HEK293T (cell line): ENCODE data around the gene CEBPG.

Source experiments
- CTCF ChIA-PET: fragments of 350-600 bp; formaldehyde crosslinking; extraction: SDS; loops from one replicate; lab custom pipeline; 2021; ENCODE audit warnings: antibody characterized with exemption, inconsistent platforms; lab: Yijun Ruan, JAX
- POLR2A ChIA-PET: fragments of 350-600 bp; formaldehyde crosslinking; extraction: SDS; loops from one replicate; lab custom pipeline; 2020; ENCODE audit warnings: antibody characterized with exemption, inconsistent platforms; lab: Yijun Ruan, JAX
- DNase-seq: peaks from one replicate; pipeline ENCODE4 v3.0.0; 2012; ENCODE audit warnings: mixed read lengths; ENCODE audit errors: extremely low spot score
- ARNT ChIP-seq: fragments of 450-650 bp; IDR thresholded peaks from 2 replicates; pipeline ENCODE4 v1.6.1; 2017; ENCODE audit warnings: mild to moderate bottlenecking
- BHLHE40 ChIP-seq: fragments of 450-650 bp; IDR thresholded peaks from 2 replicates; pipeline ENCODE4 v1.6.1; 2016; ENCODE audit warnings: mild to moderate bottlenecking, moderate library complexity, borderline replicate concordance
- CTBP1 ChIP-seq: fragments of 450-650 bp; IDR thresholded peaks from 2 replicates; pipeline ENCODE4 v1.6.1; 2016; ENCODE audit warnings: borderline replicate concordance
- ELF4 ChIP-seq: fragments of 450-650 bp; IDR thresholded peaks from 2 replicates; pipeline ENCODE4 v1.6.1; 2017; ENCODE audit warnings: antibody characterized with exemption
- FOXA1 ChIP-seq: fragments of 450-650 bp; IDR thresholded peaks from 2 replicates; pipeline ENCODE4 v1.6.1; 2016; ENCODE audit warnings: mild to moderate bottlenecking
- FOXK2 ChIP-seq: fragments of 450-650 bp; IDR thresholded peaks from 2 replicates; pipeline ENCODE4 v1.6.1; 2016; ENCODE audit warnings: mild to moderate bottlenecking
- FOXM1 ChIP-seq: fragments of 450-650 bp; IDR thresholded peaks from 2 replicates; pipeline ENCODE4 v1.6.1; 2017; ENCODE audit warnings: mild to moderate bottlenecking, borderline replicate concordance
- HDGF ChIP-seq: fragments of 450-650 bp; IDR thresholded peaks from 2 replicates; pipeline ENCODE4 v1.6.1; 2017; ENCODE audit warnings: antibody characterized with exemption, borderline replicate concordance
- L3MBTL2 ChIP-seq: fragments of 450-650 bp; conservative IDR thresholded peaks from 2 replicates; pipeline ENCODE4 v1.6.1; 2016; ENCODE audit warnings: mild to moderate bottlenecking
- LEF1 ChIP-seq: fragments of 450-650 bp; IDR thresholded peaks from 2 replicates; pipeline ENCODE4 v1.6.1; 2017; ENCODE audit warnings: mild to moderate bottlenecking, borderline replicate concordance
- NFRKB ChIP-seq: fragments of 450-650 bp; IDR thresholded peaks from 2 replicates; pipeline ENCODE4 v1.6.1; 2016; ENCODE audit warnings: mild to moderate bottlenecking, moderate library complexity
- SP1 ChIP-seq: fragments of 450-650 bp; IDR thresholded peaks from 2 replicates; pipeline ENCODE4 v1.6.1; 2017
- SUZ12 ChIP-seq: fragments of 450-650 bp; IDR thresholded peaks from 2 replicates; pipeline ENCODE4 v1.6.1; 2016; ENCODE audit warnings: mild to moderate bottlenecking
- TARDBP ChIP-seq: fragments of 450-650 bp; IDR thresholded peaks from 2 replicates; pipeline ENCODE4 v1.6.1; 2016
- ZNF384 ChIP-seq: fragments of 450-650 bp; IDR thresholded peaks from 2 replicates; pipeline ENCODE4 v1.6.1; 2016
- TF ChIP-seq, protein P1 (sequence below): fragments of 450-650 bp; IDR thresholded peaks from 2 replicates; pipeline ENCODE4 v1.6.1; 2016

CEBPG gene

DNA sequence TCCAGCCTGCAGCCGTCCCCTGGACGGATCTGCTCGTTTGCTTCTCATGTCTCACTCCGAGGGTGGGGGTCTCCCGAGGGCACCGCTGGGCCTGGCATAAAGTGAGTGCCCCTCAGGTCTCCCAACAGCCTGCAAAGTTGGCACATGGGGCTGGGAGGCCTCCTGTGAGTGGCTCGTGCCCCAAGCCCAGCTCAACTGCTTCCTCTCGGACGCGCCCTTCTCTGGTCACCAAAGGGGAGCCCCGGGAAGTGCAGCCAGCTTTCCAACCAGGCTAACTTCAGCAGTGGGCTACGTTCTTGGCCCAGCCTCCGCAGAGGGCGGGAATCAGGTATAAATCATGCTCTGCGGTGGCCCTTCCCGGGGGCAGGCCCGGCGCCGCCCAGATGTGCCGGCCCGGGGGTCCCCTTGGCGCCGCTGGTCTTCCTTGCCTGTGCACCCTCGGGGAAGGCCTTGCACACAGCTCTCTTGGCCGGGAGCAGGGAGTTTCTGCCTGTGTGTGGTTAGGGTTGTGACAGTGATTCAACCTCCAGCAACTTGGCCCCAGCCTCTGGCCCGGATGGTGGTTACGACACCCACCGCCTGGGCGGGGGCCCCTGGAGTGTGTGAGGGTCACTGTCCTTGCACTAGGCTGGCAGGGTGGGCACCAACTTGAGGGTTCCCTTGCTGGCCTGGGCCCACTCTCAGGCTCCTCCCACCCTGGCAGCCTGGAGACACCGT, 20.7 kb downstream of the CEBPG start:
- ChIA-PET CTCF (no interaction called here), POLR2A (no interaction called here)
- TF ChIP-seq SP1: no peak
- no peak for TF ChIP-seq L3MBTL2
- no peak for TF ChIP-seq ZNF384
- no peak for TF ChIP-seq FOXK2
- TF ChIP-seq ARNT: no peak
- TF ChIP-seq FOXA1: no peak
- no peak for TF ChIP-seq SUZ12
- TF ChIP-seq TARDBP: no peak
- TF ChIP-seq ELF4: no peak
- no peak for TF ChIP-seq BHLHE40
- no peak for TF ChIP-seq NFRKB
- no peak for DNase-seq

DNA sequence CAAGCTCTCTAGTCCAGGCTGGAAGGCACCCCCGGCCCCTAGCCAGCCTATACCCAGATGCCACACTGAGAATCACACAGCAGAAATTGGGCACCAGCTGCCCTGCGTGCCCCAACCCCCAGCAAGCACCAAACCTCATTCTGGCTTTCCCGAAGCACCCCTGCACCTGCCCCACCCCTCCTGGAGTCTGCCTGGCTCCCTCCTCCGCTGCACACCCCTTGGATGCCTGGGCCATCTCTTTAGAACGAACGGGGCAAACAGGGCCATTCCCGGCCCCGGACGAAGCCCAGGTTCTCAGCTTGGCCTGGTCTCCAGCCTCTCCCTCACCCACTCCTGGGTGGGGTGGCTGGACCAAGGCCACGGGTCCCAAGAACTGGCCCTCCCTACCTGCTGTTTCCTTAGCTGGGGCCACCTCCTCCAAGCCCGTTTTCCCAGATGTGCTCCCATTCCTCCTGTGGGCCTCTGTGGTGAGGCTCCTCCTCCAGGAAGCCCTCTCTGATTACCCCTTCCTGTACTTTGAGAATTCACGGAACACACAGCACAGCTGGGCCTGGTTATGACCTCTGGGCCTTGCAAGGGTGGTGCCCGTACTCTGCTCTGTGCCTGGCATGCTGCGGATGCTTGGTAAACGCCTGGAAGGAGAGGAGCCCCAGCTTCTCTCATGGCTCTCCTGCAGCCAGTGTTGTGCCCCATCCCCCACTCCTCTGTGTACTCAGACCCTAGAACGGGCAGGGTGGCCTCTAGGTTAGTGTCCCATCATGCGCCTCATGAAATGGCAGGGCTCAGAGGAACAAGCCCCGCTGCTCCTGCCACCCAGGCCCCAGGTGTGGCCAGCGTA, 21.4 kb downstream of the CEBPG start:
- ChIA-PET POLR2A (no interaction called here), CTCF (no interaction called here)
- DNase-seq: no peak
- TF ChIP-seq, protein P1, sequence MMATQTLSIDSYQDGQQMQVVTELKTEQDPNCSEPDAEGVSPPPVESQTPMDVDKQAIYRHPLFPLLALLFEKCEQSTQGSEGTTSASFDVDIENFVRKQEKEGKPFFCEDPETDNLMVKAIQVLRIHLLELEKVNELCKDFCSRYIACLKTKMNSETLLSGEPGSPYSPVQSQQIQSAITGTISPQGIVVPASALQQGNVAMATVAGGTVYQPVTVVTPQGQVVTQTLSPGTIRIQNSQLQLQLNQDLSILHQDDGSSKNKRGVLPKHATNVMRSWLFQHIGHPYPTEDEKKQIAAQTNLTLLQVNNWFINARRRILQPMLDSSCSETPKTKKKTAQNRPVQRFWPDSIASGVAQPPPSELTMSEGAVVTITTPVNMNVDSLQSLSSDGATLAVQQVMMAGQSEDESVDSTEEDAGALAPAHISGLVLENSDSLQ: no peak
- TF ChIP-seq HDGF (no peak), FOXM1 (no peak), SUZ12 (no peak), BHLHE40 (no peak), NFRKB (no peak), ZNF384 (no peak), CTBP1 (no peak), TARDBP (no peak), LEF1 (no peak), FOXA1 (no peak), L3MBTL2 (no peak), ARNT (no peak), ELF4 (no peak), FOXK2 (no peak), SP1 (no peak)

DNA sequence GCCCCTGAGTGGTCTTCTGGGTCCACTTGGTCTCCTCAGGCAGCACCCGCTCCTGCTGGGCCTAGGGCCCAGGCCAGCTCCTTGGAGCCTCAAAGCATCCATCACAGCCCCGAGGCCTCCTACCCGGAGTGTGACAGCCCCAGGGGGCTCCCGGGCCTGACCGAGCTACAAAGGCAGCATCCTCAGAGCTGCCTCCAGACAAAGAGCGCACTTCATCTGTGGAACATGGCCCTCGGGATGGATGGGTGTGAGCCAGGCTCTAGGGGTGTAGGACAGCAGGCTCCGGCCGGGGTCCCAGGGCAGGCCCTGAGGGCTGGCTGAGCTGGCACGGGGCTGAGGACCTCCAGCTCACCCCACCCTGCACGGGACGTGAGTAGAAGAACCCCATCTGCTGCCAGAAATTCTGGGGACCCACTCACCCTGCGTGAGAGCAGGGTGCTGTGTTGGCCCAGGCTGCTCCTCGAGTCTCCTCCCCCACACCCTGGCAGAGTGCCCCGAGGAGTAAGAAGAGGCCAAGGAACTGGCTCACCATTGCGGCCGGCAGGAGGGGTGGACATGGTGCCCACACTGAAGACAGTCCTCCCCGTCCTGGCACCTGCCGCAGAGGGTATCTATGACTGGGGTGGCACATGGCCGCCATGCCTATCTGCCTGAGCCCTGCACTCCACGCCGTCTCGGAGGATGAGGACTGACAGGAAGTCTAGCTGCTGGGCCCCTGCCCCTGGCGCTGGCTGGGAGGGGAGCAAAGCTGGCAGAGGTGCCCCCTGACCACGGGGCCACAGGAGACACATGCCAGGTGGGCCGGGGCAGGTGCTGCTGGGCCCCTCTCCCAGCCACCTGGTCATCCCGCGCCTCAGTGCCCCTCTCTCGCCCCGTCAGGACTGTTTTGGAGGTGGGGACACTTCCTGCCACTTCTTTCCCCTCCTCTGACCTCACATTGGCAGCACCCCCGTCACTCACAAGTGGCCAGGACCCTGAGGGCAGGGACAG, 22.3 kb downstream of the CEBPG start:
- TF ChIP-seq FOXK2 (no peak), FOXM1 (no peak), HDGF (no peak), SP1 (no peak), CTBP1 (no peak), FOXA1 (no peak), BHLHE40 (no peak), ELF4 (no peak), ARNT (no peak)
- CTCF ChIA-PET: interaction anchor here (0.7 kb wide), 1 partner anchor 35 kb away, joined by 3 read pairs; no protein-coding TSS in a partner anchor
- no peak for DNase-seq
- POLR2A ChIA-PET: no interaction called here

DNA sequence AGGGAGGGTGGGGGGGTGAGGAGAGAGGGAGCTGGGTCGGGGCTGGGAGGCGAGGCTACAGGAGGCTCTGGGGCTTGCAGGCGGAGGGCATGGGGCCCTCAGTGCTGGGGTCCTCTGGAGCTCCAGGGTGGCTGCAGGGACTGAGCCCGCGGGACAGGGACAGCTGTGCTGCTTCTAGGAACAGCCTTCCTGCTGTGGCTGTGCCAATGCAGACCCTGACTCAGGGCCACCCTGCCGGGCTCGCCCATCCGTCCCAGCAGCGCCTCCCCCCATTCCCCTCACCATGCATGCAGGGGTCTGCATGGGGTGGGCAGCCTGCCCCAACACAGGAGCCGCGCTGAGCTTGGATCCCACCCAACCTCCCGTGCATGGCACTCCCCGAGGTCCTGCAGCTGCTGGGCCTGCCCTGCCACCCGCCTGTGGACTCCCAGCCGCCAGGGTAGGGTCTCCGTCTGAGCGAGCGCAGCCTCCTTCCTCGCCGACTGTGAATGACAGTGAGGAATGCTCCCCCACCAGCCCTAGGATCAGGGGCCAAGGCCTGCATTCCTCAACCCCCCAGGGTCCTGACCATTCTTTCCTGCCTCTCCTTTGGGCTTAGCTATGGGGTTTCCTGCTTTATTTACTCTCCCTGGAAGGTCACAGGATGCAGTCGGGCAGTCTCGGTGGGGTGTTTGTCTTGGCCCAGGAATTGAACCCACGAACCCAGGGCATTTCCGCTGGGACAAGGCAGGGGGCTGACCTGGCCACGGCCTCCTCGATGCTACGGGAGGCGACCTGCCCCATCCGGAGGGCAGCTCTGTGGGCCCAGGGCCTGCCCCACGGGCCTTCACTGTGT, 23.4 kb downstream of the CEBPG start:
- no peak for DNase-seq
- POLR2A ChIA-PET: no interaction called here
- CTCF ChIA-PET: interaction anchor here (0.5 to 0.7 kb wide), 2 partner anchors 34 to 703 kb away, joined by 3 to 4 read pairs; no protein-coding TSS in a partner anchor
- no peak for TF ChIP-seq LEF1
- TF ChIP-seq ARNT: no peak
- no peak for TF ChIP-seq FOXA1
- no peak for TF ChIP-seq BHLHE40
- no peak for TF ChIP-seq FOXM1
- TF ChIP-seq CTBP1: no peak
- TF ChIP-seq ELF4: no peak
- no peak for TF ChIP-seq SUZ12
- no peak for TF ChIP-seq FOXK2
- TF ChIP-seq SP1: no peak
- TF ChIP-seq, protein P1: no peak
- no peak for TF ChIP-seq NFRKB
- no peak for TF ChIP-seq HDGF
- TF ChIP-seq ZNF384: no peak
- no peak for TF ChIP-seq L3MBTL2
- TF ChIP-seq TARDBP: no peak
